ENCODE measurements around the gene CPXM2. TPM values are rescaled to one million over a fixed set of nuclear protein-coding genes. Genes with fewer than 3 reads are reported as not detected.

Gene CPXM2
- total RNA-seq, 1 experiment from 2014 or later, result 0.12 TPM

- ChIA-PET CTCF (no interaction called here), RAD21 (ENCODE audit: low non-redundant PET in 1 of 2, low total read pairs in 2 of 2, uncharacterized antibody in 2 of 2, unreplicated experiment in 2 of 2) (no interaction called here), POLR2A (no interaction called here)
- Histone ChIP-seq H3K27me3 (ENCODE audit: insufficient read depth, low read length) (peaks cover 45% of the 10 kb centered on the region), H3K4me1 (ENCODE audit: control insufficient read depth in 1 of 2, insufficient read depth in 2 of 2, low read length in 2 of 2) (no peaks in the 10 kb centered on the region), H3K4me2 (ENCODE audit: low read length) (no peak overlapping the region), H3K36me3 (ENCODE audit: control insufficient read depth in 1 of 2, insufficient read depth in 2 of 2, low read length in 2 of 2) (no peaks in the 10 kb centered on the region), H3K4me3 (replicated peaks in 1 of 2; ENCODE audit: low read depth in 1 of 2, low read length in 2 of 2) (no peak overlapping the region), H4K20me1 (ENCODE audit: insufficient read depth) (no peaks in the 10 kb centered on the region), H3K27ac (ENCODE audit: low read depth, low read length) (no peak overlapping the region), H3K9ac (ENCODE audit: low read length) (no peak overlapping the region), H3K9me2 (ENCODE audit: insufficient read depth) (no peaks in the 10 kb centered on the region), H3K9me3 (ENCODE audit: control insufficient read depth in 1 of 2, insufficient read depth in 1 of 2, low read depth in 1 of 2, low read length in 2 of 2) (no peaks in the 10 kb centered on the region), H2AFZ (ENCODE audit: low read depth, low read length, poor library complexity, severe bottlenecking) (no peak overlapping the region), H3K79me2 (ENCODE audit: insufficient read depth, low read length) (no peaks in the 10 kb centered on the region)
- TF ChIP-seq REST (IDR thresholded peaks at IDR 0.05; ENCODE audit: low read depth) (no peak), FOSL1 (IDR thresholded peaks at IDR 0.05; ENCODE audit: low read depth) (no peak), CBX3 (IDR thresholded peaks at IDR 0.05; ENCODE audit: low read depth) (no peak), RAD21 (IDR thresholded peaks at IDR 0.05; ENCODE audit: low read depth) (no peak), ZNF274 (IDR thresholded peaks at IDR 0.05; ENCODE audit: low read depth, low read length) (no peak), TCF7L2 (IDR thresholded peaks at IDR 0.05; ENCODE audit: borderline replicate concordance, extremely low read depth, insufficient read depth, insufficient read length) (no peak), EZH2 (IDR thresholded peaks at IDR 0.05) (no peak), POLR2AphosphoS5 (IDR thresholded peaks at IDR 0.05; ENCODE audit: low read depth, low read length) (no peak), SIN3A (IDR thresholded peaks at IDR 0.05; ENCODE audit: low read depth) (no peak), JUND (IDR thresholded peaks at IDR 0.05) (no peak)
- TF ChIP-seq, protein P1, sequence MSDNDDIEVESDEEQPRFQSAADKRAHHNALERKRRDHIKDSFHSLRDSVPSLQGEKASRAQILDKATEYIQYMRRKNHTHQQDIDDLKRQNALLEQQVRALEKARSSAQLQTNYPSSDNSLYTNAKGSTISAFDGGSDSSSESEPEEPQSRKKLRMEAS (IDR thresholded peaks at IDR 0.05), result no peak
- TF ChIP-seq, protein P2, sequence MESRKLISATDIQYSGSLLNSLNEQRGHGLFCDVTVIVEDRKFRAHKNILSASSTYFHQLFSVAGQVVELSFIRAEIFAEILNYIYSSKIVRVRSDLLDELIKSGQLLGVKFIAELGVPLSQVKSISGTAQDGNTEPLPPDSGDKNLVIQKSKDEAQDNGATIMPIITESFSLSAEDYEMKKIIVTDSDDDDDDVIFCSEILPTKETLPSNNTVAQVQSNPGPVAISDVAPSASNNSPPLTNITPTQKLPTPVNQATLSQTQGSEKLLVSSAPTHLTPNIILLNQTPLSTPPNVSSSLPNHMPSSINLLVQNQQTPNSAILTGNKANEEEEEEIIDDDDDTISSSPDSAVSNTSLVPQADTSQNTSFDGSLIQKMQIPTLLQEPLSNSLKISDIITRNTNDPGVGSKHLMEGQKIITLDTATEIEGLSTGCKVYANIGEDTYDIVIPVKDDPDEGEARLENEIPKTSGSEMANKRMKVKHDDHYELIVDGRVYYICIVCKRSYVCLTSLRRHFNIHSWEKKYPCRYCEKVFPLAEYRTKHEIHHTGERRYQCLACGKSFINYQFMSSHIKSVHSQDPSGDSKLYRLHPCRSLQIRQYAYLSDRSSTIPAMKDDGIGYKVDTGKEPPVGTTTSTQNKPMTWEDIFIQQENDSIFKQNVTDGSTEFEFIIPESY (IDR thresholded peaks at IDR 0.05; ENCODE audit: extremely low read depth, insufficient replicate concordance, low read length), result no peak
- no peak for ATAC-seq
- no peak for DNase-seq (ENCODE audit: low read depth, low spot score)
- intact Hi-C loops (cut with micrococcal nuclease), result no loop called here
- BruUV-seq (replicated peaks), result no TSS peak
Measured at GRCh38 chr10:123800289-123800688, 91.3 kb downstream of the CPXM2 start.

Data from HCT116 (cell line).